Activated naive CD4-positive, alpha-beta T cell treated with Interleukin-2 at 50 U/mL for 16 hours (primary cell): ENCODE data around the gene ETFDH.
"Not testable (repeated sequence)": the region's sequence is repeated elsewhere in the genome, so short reads cannot be mapped to it uniquely, and the experiment has no call there.

Experiments
- DNase-seq: peaks from one replicate; pipeline ENCODE4 v3.0.0-alpha.2; 2020

ETFDH gene

GRCh38 chr4:158681629-158682028, 9.5 kb downstream of the ETFDH start:
- no peak for DNase-seq

GRCh38 chr4:158682066-158682465, 10.0 kb downstream of the ETFDH start:
- no peak for DNase-seq

- no peak for DNase-seq
Measured at GRCh38 chr4:158688813-158689212, 16.7 kb downstream of the ETFDH start.

- DNase-seq, result no peak
Measured at GRCh38 chr4:158704274-158704673, 32.2 kb downstream of the ETFDH start.

- DNase-seq, result no peak
Measured at GRCh38 chr4:158710814-158711213, 38.7 kb downstream of the ETFDH start.

GRCh38 chr4:158712622-158713021, 40.5 kb downstream of the ETFDH start:
- not testable (repeated sequence) for DNase-seq

GRCh38 chr4:158714937-158715336, 42.8 kb downstream of the ETFDH start:
- no peak for DNase-seq

- no peak for DNase-seq
Measured at GRCh38 chr4:158715802-158716201, 43.7 kb downstream of the ETFDH start.

- DNase-seq, result no peak
Measured at GRCh38 chr4:158721680-158722079, 49.6 kb downstream of the ETFDH start.

- peak; percentile 9 for DNase-seq
Measured at GRCh38 chr4:158722291-158722916, 50.3 kb downstream of the ETFDH start.

GRCh38 chr4:158722917-158723793, 51.1 kb downstream of the ETFDH start, which contains the start of gene PPID:
TSS of gene PPID (minus strand) at chr4:158723396. CDS start at chr4:158723288, 108 bp downstream.
- DNase-seq, result peak; percentile 86

- no peak for DNase-seq
Measured at GRCh38 chr4:158724637-158725036, 52.5 kb downstream of the ETFDH start.

- DNase-seq, result no peak
Measured at GRCh38 chr4:158726633-158727032, 54.5 kb downstream of the ETFDH start.

GRCh38 chr4:158728236-158728635, 56.1 kb downstream of the ETFDH start:
- no peak for DNase-seq

GRCh38 chr4:158729716-158730559, 57.8 kb downstream of the ETFDH start:
- peak; percentile 48 for DNase-seq

- DNase-seq, result no peak
Measured at GRCh38 chr4:158738866-158739265, 66.8 kb downstream of the ETFDH start.

GRCh38 chr4:158739600-158739999, 67.5 kb downstream of the ETFDH start:
- DNase-seq, result no peak

- no peak for DNase-seq
Measured at GRCh38 chr4:158741326-158742021, 69.4 kb downstream of the ETFDH start.

- DNase-seq, result not testable (repeated sequence)
Measured at GRCh38 chr4:158746537-158746936, 74.4 kb downstream of the ETFDH start.

GRCh38 chr4:158750379-158750778, 78.3 kb downstream of the ETFDH start:
- no peak for DNase-seq

- no peak for DNase-seq
Measured at GRCh38 chr4:158754385-158755180, 82.5 kb downstream of the ETFDH start.

GRCh38 chr4:158755819-158756218, 83.7 kb downstream of the ETFDH start:
- DNase-seq, result not testable (repeated sequence)
